Fibroblast of skin of abdomen (primary cell): ENCODE results near the gene CHMP1A. TPM values are rescaled to one million over a fixed set of nuclear protein-coding genes. Genes with fewer than 3 reads are reported as not detected.
"Not testable (repeated sequence)": the region's sequence is repeated elsewhere in the genome, so short reads cannot be mapped to it uniquely, and the experiment has no call there.

Experiments used
- DNase-seq: peaks from one replicate; pipeline ENCODE4 v3.0.0-alpha.2; 2013
- polyA plus RNA-seq, 2 experiments: library from polyadenylated mRNA; unstranded; fragments of 120-200 nt; gene quantifications; one replicate each; pipeline ENCODE4 v1.2.1, GENCODE V29; 2013; ENCODE audit not compliant: insufficient read length in 2 of 2

Gene CHMP1A
- 65.4 TPM for polyA plus RNA-seq (2013, experiment 1 of 2; ENCODE audit: insufficient read length)
- polyA plus RNA-seq (2013, experiment 2 of 2; ENCODE audit: insufficient read length): 67.0 TPM

DNA sequence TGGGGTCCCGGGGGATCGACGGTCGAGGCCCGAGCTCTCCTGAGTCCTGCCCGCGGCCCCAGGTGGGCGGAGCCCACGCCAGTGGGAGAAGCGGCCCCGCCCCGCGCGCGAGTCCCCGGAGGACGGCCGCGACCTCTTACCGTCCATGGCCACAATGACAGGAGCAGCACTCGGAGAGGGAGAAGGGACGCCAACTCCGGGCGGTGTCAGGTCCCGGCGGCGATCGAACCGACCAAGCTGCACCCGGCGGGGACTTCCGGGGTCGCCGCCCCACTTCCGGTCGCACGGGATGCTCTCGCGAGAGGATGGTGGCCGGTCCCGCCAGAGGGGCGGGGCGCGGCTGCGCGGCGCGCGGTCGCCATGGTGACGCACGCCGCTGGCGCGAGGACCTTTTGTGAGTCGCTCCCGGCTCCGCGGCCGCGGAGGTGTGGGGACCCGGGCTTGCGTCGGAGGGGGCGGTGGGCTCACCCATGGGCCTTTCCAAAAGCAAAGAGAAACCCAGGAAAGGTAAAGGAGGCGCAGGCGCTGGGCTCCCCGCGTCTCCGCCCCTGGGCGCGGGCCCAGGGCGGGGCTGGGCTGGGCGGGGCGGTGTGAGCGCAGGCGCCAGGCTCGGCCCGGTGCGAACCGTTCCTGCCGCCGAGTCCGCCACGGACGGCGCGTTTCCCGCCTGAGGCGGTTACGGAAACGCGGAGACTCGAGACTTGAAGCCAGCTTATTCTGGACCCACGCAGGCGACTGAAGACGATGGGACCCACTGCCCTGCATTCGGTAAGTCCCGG is at the start of gene CHMP1A, which contains the start of gene SPATA33:
TSS of gene CHMP1A (minus strand) at position 267 of the 779 bp plus-strand sequence. CDS start at position 147, 120 bp downstream.
TSS of gene SPATA33 (plus strand) at position 395 of the 779 bp plus-strand sequence. CDS start at position 471, 76 bp downstream.
- DNase-seq: peak; percentile 84

DNA sequence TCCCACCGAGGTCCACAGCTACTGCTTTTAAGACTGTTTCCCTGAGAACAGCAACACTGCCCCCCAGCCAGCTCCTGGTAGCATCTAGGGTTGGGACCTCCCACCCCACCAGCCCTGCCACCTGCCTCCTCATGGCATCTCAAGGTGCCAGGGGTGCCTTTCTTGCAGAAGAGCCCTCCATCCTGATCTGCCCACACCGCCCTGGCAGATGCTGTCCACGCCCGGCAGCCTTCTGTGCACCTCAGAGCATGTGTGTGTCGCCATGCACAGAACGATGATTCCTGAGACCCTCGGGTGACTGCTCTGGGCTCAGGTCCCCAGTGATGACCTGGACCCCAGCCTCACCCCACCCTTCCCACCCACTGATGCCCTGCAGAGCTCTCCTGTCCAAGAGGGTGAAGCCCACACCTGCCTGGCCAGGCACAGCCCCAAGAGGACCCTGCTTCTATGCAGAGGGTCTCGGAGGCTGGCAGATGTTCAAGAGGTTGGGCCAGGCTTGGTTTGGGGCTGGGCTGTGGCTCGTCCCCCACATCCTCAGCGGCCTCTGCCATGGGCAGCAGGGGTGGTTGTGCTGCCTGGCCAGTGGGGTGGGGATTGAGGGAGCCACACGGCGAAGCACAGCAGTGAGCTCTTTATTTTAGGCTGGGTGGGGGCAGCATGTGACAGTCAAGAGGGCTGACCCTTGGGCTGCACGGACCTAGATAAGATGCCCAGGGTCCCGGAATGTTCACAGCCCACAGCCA is 49.2 kb upstream of the CHMP1A start:
- no peak for DNase-seq

DNA sequence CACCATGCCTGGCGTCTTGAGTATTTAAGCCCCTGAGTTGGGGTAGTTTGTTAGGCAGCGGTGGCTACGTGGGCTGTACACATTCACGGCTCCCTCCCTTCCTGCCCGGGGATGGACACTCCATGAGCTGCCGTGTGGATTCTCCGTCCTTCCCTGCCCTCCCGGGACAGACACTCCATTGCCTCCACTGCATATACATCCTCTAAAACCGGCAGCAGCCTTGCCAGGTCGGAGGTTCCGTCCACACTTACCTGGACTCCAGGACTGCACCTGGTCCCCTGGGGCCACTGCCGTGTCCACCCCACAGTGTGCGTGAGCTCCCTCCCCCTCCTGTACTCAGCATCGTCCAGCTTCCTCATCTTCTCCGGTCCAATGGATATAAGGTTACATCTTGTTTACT is 47.5 kb upstream of the CHMP1A start:
- no peak for DNase-seq

DNA sequence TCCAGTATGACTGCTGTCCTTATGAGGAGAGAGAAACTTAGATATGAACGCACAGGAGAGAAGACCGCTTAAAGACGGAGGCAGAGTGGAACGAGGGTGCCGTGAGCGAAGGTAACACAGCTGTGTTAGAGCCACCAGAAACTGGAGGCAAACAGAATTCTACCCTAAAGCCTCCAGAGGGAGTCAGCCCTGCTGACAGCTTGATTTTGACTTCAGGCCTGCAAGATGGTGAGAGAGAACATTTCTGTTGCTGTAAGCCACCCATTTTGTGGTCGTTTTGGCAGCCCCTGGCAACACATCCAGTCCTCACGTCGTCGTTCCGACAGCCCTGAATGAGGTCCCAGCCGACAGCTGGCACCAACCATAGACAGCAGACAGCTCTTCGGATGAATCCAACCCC is 46.8 kb upstream of the CHMP1A start:
- DNase-seq: no peak

DNA sequence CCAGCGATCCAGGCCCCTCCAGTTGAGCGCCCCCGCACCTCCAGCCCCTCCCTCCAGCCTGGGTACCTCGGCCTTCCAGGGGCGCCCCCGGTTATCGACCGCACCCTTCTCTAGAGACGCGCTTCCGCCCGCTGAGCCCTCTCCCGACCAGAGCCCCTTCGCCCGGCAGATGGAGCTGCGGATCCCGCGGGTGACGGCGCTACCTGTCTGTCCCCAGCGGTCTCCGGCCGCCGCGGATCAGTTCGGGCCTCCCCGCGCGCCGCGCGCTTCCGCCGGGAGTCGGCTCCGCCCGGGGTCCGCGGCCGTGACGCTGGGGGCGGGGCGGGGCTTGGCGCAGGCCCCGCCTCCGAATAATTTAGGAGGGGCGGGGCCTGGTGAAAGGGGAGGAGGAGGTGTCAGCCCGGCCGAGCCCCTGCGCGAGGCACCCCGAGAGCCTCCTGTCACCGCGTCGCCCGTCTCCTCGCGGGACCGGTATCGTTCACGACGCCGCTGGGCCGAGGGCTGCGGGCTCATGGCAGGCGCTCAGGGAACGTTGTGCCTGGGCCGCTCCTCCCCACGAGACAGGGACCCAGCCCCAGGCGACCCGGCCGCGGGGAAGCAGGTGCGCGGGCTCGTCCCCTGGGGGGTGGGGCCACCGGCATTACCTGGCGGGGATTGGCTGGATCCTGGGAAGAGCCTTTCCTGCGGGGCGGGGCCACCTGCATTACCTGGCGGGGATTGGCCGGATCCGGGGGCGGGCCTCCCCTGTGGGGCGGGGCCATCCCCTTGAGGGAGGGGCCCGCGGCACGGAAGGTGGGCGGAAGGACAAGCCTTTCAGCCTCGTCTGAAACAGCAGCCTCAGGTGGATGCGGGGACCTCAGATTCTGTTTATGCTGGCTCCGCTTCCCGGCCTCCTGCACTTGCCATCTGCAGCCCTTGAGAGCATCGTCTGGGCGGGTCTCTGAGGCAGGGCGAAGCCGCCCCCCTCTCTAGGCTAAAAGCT is 44.2 kb upstream of the CHMP1A start, which contains the start of gene SPATA2L:
TSS of gene SPATA2L (minus strand) at position 281 of the 982 bp plus-strand sequence. CDS start 473 bp downstream, outside the sequence.
- peak; percentile 71 for DNase-seq

DNA sequence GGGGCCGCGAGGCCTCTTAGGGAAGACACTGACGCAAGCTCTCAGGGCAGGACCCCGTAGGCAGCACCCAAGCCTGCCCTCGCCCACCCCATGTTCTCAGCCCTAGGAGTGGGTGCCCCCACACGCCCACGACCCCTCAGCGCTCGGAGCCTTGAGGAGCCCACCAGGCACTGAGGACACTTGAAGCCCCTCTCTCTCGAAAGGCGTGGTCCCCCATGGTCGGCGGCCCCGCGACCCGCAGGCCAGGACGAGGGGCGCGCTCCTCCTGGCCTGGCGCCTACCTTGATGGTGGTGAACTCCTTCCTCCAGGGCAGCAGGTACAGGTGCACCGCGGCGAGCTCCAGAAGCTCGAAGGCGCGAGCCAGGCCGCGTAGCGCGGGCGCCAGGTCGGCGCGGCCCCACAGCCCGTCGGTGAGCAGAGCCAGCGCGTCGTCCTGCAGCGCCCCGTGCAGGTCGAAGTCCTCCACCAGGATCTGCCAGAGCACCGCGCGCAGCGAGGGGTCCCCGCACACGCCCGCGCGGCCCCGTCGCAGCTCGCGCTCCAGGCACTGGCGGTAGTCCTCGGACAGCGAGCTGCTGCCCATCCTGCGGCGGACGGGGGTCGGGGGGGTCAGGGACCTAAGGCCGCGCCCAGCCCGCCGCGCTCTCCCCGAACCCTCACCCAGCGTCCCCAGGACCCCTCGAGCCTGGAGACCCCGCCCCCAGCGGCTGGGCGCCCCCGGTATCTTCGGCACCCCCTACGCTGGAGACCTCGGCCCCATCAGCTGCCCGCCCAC is 43.3 kb upstream of the CHMP1A start:
- no peak for DNase-seq

DNA sequence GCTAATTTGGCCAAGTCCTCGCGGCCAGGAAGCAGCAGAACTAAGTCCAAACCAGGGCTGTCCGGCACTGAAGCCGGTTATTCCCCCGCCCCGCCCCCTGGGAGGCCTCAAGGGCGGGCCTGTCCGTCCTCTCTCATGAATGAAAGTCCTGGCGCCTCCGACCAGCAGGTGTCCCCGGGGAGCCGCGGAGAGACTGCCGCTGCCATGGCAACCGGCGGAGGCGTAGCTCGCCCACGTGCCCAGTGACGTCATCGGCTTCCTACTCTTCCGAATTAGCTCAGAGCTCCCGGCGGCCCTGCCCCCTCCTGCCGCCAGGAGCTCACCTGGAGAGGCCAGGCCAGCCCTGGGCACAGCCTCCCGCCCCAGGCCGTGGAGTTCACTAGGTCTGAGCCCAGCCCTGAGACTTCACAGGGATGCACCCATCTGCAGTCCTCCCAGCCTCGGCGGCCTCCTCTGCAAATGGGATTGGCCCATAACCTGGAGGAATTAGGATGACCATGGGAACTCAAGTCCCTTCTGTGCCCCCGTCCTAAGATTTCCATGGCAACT is 42.7 kb upstream of the CHMP1A start:
- DNase-seq: peak; percentile 97

DNA sequence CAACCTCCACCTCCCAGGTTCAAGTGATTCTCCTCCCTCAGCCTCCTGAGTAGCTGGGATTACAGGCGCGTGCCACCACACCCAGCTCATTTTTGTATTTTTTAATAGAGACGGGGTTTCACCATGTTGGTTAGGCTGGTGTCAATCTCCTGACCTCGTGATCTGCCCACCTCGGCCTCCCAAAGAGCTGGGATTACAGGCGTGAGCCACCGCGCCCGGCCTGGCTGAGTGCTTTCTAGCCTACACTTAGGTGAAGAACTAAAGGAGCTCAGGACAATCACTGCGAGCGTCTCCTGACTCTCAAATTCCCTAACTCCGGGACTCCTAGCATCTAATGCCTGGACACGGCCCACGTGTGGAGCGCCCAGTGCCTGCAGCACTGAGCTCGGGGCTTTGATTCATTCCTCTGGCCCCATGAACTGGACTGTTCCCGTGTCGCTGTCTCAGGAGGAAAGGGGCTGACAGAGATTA is 42.2 kb upstream of the CHMP1A start:
- DNase-seq: not testable (repeated sequence)

DNA sequence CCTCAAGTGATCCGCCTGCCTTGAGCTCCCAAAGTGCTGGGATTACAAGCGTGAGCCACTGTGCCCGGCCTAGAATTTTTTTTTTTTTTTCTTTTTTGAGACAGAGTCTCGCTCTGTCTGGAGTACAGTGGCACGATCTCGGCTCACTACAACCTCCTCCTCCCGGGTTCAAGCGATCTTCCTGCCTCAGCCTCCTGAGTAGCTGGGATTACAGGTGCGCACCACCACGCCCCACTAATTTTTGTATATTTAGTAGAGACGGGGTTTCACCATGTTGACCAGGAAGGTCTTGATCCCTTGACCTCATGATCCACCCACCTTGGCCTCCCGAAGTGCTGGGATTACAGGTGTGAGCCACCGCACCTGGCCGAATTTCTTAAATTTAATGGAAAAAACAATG is 41.2 kb upstream of the CHMP1A start:
- not testable (repeated sequence) for DNase-seq

DNA sequence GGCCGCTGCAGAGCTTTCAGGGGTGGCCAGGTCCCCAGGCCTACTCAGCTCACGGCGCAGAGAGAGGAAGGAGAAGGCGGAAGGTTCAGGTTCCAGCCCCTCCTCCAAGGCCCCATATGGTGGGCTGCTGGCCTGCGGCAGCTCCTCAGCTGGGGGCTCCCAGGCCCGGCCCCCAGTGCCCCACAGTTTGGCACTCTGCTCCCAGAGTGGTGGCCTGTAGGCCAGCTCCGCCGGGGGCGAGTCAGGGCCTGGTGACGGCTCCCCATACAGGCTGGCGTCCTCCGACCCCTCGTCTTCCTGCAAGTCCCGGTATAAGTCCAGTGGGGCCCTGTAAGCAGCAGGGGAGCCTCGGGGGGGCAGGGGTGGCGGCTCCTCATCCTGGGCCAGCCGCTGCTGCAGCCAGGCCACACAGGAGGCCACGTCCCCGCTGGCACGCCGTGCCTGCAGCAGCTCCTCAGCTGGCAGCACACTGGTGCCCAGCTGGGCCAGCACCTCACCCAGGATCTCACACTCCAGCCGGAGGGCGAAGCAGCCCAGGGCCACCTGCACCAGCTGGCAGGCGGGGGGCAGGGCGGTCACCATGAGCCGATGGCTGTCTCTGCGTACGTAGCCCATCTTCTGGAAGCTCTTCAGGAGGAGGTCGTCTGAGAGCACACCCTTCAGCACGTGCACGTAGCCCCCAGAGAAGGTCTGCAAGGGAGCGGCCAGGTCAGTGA is 40.3 kb upstream of the CHMP1A start:
- DNase-seq: no peak

DNA sequence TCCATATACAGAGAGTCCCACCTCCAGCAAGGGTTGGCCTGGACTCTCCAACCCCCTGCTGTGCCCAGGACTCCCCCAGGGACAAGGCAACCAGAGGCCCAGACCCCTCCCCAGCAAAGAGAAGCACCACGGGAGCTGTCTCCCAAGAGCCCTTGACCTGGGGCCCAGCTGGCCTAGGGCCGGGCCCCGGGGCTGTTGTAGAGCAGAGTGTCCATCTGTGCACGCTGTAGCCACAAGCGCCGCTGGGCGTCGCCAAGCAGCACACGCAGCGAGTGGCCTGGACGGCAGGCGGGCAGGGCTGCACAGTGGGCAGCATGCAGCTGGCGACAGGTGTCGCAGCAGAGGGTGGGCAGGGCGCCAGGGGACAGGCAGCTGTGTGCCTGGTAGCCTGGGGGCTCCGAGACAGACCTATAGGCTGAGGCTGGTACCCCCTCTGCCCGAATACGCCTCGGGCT is 39.7 kb upstream of the CHMP1A start:
- DNase-seq: no peak

DNA sequence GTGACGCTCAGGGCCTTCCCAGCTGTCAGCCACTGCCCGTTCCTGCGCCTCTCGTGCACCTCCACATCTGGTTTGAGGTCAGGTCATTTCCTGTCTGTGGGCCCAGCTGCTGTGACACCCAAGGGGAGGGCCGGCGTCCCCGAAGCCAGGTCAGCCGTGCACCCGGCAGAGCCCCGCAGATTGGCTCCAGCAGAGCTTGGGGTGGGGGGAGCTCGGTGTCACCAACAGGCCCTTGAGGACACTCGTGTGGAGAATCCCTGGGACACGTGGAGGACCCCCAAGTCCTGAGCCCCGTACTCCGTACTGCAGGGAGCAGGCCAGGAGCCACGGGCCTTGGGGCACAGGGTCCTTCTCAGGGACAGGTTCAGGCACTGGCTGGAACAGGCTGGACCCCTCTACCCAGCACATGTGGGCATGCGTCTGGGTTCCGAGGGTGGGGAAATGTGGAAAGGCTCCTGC is 39.2 kb upstream of the CHMP1A start:
- no peak for DNase-seq

DNA sequence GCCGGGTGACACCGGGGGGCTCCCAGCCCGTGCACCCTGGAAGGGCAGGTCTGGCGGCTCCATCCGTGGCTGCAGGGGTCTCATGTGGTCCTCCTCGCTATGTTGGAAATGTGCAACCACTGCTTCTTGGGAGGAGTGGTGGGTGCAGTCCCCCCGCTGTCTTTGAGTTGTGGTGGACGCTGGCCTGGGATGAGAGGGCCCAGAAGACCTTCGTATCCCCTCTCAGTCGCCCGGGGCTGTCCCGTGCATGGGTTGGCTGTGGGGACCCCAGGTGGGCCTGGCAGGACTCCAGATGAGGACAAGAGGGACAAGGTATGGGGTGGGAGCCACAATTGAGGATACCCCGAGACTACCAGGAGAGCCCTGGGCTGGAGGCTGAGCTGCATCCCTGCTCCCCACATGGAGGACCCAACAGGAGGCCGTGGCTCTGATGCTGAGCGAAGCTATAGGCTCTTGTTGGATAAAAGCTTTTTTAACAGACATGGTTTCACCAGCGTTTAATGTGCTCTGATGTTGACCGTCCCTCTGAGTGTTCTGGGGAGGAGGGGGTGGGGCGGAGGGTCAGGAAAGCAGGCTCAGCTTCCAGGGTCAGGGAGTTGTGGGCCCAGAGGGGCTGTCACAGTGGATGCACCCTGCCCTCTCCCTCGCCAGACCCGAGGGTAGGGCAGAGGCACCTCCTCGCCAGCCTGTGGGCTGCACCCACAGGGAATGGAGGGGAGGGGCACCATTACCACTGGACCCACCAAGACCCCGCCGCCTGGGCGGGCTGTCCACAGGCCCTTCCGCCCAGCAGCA is 38.6 kb upstream of the CHMP1A start:
- DNase-seq: no peak

DNA sequence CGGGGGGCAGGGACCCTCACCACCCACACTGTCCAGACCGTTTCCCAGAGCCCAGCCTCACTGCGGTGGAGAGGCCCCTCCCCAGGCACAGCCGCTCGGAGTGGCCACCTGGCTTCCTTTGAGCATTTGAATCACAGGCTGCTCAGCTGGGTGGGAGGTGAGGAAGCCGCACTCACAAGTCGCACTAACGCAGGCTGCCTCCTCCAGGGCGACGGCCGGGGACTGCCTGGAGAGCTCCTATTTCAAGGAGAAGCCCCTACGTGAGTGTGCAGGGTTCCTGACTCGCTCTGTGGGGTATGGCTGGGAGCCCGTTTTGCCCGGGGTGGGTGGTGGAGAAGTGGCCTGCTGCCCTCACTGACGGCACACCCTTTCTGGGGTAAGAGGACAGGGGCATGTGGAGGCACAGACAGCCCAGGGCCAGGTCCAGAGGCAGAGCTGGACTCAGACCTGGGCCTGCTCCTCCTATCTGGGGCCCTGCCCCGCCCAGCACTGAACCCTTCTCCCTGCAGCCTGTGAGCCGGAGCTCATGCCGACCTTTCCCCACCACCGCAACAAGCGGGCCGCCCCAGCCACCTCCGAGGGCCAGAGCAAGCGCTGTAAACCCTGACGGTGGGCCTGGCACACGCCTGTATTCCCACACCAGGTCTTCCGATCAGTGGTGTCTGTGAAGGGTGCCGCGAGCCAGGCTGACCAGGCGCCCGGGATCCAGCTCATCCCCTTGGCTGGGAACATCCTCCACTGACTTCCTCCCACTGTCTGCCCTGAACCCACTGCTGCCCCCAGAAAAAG is 37.8 kb upstream of the CHMP1A start:
- DNase-seq: no peak

DNA sequence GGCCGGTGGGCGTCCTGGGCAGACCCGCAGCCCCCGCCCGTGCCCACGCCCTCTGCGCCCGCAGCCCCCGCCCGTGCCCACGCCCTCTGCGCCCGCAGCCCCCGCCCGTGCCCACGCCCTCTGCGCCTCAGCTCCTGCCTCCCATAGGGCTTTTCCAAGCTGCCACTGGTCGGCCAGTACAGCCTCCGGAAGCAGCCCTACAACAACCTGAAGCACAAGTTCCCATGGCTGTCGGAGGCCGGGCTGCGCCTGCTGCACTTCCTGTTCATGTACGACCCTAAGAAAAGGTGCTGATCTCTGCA is 37.2 kb upstream of the CHMP1A start:
- DNase-seq: not testable (repeated sequence)

DNA sequence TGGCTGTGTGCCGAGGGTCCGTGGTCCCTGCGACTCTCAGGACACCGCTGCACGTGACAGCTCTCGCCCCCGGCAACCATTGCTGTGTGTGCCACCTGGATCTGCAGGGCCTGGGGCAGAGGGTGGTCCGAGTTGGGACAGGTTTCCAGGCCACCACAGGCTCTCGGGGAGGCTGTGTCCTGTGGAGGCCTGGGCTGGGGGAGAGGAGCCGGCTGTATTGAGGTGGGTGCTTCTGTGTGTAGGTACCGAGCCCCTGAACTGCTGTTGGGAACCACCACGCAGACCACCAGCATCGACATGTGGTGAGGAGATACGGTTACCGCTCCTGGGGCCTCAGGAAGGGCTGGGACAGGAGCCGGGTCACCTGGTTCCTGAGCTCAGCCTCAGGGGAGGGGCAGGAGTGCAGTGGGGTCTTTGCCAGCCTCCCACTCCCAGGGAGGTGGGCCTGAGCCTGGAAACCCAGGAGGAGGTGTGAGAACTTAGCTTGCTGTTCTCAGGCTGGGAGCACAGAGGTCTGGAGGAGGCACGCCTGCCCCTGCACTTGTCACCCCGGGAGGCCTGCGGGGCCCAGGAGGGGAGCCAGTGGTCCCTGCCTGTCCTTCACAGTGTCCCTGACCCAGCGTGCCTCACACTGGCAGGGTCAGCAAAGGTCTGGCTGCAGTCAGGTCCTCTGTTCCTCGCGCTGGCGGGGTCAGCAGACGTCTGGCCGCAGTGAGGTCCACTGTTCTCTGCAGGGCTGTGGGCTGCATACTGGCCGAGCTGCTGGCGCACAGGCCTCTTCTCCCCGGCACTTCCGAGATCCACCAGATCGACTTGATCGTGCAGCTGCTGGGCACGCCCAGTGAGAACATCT is 36.6 kb upstream of the CHMP1A start:
- no peak for DNase-seq

DNA sequence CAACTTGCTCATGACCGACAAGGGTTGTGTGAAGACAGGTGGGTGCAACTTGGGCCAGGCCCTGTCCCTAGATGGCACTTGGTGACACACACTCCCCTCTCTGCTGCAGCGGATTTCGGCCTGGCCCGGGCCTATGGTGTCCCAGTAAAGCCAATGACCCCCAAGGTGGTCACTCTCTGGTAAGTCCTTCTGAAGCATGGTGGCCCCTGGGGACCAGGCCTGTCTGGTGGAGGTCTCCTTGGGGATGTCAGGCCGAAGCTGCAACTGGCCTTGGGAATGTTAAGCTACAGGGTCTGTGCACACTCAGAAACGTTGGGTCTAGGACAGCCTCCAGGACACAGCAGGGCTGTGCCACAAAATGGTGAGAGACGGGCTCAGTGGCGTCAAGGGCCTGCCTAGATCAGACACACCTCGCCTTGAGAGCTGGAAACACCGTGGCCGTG is 35.8 kb upstream of the CHMP1A start:
- DNase-seq: no peak
